Small intestine (tissue), 7 donors: Measurements from ENCODE around the gene MAGEB17. TPM values are rescaled to one million over a fixed set of nuclear protein-coding genes. Genes with fewer than 3 reads are reported as not detected.
"Not testable (repeated sequence)": the region's sequence is repeated elsewhere in the genome, so short reads cannot be mapped to it uniquely, and the experiment has no call there.

ENCODE experiments used
- DNase-seq, 2 donors: peaks; one replicate each; pipeline versions ENCODE4 v3.0.0 to v3.0.0-alpha.2; 2013
- FAIRE-seq: peaks from 2 replicates; lab custom pipeline; 2012; peaks lifted over from hg19 to GRCh38; lab: Jason Lieb, UNC
- H3K27ac ChIP-seq, 3 donors: one replicate each; pipeline ENCODE4 v1.5.1; 2013; ENCODE audit warnings: low read length in 2 of 3, mild to moderate bottlenecking in 2 of 3, control low read depth in 1 of 3, inconsistent platforms in 1 of 3, low read depth in 1 of 3, moderate library complexity in 1 of 3
- H3K27me3 ChIP-seq, 3 donors: one replicate each; pipeline ENCODE4 v1.6.1; 2013; ENCODE audit warnings: low read length in 3 of 3, inconsistent platforms in 1 of 3; ENCODE audit not compliant: control insufficient read depth in 3 of 3, insufficient read depth in 3 of 3
- H3K36me3 ChIP-seq, 3 donors: one replicate each; pipeline ENCODE4 v1.6.1; 2013; ENCODE audit warnings: low read length in 3 of 3, inconsistent platforms in 1 of 3, low read depth in 1 of 3, mild to moderate bottlenecking in 1 of 3, moderate library complexity in 1 of 3; ENCODE audit not compliant: control insufficient read depth in 3 of 3, insufficient read depth in 2 of 3
- H3K4me1 ChIP-seq, 3 donors: one replicate each; pipeline ENCODE4 v1.6.1; 2013; ENCODE audit warnings: low read length in 2 of 3, inconsistent platforms in 1 of 3, low read depth in 1 of 3, mild to moderate bottlenecking in 1 of 3, moderate library complexity in 1 of 3; ENCODE audit not compliant: control insufficient read depth in 3 of 3, insufficient read depth in 2 of 3
- H3K4me3 ChIP-seq, 3 donors: one replicate each; pipeline ENCODE4 v1.5.1; 2013; ENCODE audit warnings: low read length in 3 of 3, control low read depth in 1 of 3, inconsistent platforms in 1 of 3, low read depth in 1 of 3, mild to moderate bottlenecking in 1 of 3, moderate library complexity in 1 of 3
- H3K9me3 ChIP-seq, 2 donors: one replicate each; pipeline ENCODE4 v1.6.1; 2013; ENCODE audit warnings: low read depth in 1 of 2, low read length in 1 of 2; ENCODE audit not compliant: control insufficient read depth in 2 of 2, insufficient read depth in 1 of 2
- WGBS, 3 donors: extraction: QIAGEN DNeasy Blood & Tissue Kit; methylation state at CpG; one replicate each; pipeline ENCODE4 v1.1.7; 2013; 5-methylcytosine and 5-hydroxymethylcytosine counted together
- polyA plus RNA-seq, 4 donors: library from polyadenylated mRNA; stranded (reverse) in 3 of 4; unstranded in 1 of 4; fragments of 200-250 nt in 3 of 4; fragments of 120-200 nt in 1 of 4; gene quantifications; one replicate each; pipeline versions ENCODE4 v1.2.1 to v1.2.3, GENCODE V29; 2013
- donor health status: healthy with polysubstance abuse.
- donor health status: control.
- donor health status: control.
- donor health status: Bipolar disorder and iron deficiency.
- donor health status: healthy.

The MAGEB17 gene
- polyA plus RNA-seq, 4 donors = not detected

DNA sequence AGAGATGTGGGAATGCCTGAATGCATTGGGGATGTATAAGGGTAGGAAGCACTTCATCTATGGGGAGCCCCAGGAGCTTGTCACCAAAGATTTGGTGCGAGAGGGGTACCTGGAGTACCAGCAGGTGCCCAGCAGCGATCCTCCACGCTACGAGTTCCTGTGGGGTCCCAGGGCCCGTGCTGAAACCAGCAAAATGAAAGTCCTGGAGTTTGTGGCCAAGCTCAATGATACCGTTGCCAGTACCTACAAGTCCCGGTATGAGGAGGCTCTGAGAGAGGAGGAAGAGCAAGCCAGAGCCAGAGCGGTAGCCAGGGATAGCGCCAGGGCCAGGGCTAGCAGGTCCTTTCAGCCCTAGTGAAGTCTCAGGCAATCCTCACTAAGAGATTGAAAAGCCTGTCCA lies 3.8 kb downstream of the MAGEB17 start:
- Histone ChIP-seq H3K36me3 (no peaks in the 10 kb centered on the region), H3K27ac (no peak overlapping the region), H3K4me3 (no peak overlapping the region), H3K4me1 (no peaks in the 10 kb centered on the region), H3K9me3 (no peaks in the 10 kb centered on the region), H3K27me3 (no peaks in the 10 kb centered on the region)
- no peak for DNase-seq
- no peak for FAIRE-seq
- 90 to 99% (median 91%) methylated on average over 9 of the region's 9 CpGs for WGBS, 3 donors

DNA sequence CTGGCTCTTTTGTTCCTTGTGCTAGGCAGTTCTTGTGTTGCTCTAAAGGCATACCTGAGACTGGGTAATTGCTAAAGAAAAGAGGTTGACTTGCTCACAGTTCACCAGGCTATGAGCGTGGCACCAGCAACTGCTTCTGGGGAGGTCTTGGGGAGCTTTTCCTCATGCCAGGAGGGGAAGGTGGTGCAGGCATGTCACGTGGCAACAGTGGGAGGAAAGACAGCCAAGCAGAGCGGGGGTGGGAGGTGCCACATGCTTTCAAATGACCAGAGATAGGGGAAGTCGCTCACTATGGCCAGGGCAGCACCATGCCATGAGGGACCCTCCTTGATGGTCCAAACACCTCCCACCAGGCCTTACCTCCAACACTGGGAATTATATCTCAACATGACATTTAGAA lies 4.7 kb downstream of the MAGEB17 start:
- Histone ChIP-seq H3K9me3 (no peaks in the 10 kb centered on the region), H3K27me3 (no peaks in the 10 kb centered on the region), H3K4me1 (no peaks in the 10 kb centered on the region), H3K27ac (no peak overlapping the region), H3K36me3 (no peaks in the 10 kb centered on the region), H3K4me3 (no peak overlapping the region)
- FAIRE-seq = no peak
- no peak for DNase-seq
- WGBS, 3 donors = 82 to 92% (median 90%) methylated on average over 4 of the region's 4 CpGs

DNA sequence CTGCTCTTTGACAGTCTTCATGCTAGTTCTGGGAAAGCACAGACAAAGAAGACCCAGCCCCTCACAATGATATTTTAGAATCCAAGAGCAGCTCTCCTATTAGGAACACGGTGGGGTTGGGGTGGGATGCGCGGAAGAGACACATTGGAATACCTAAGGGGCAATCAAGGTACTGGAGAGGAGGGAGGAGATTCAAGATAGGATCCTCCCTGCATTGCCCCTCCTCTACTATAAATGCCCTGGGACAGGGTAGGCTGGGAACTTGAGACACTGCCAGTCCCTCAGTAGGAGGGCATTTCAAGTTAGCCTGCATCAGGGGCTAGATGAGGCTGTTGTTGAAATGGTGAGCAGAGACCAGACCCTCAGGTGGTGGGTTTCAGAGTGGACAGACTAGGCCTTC lies 5.1 kb downstream of the MAGEB17 start:
- H3K27ac ChIP-seq = no peak overlapping the region
- DNase-seq = no peak
- no peaks in the 10 kb centered on the region for H3K4me1 ChIP-seq
- H3K27me3 ChIP-seq = no peaks in the 10 kb centered on the region
- no peak for FAIRE-seq
- H3K36me3 ChIP-seq = no peaks in the 10 kb centered on the region
- no peaks in the 10 kb centered on the region for H3K9me3 ChIP-seq
- WGBS, 3 donors = 96 to 100% (median 100%) methylated on average over 3 of the region's 3 CpGs
- H3K4me3 ChIP-seq = no peak overlapping the region

DNA sequence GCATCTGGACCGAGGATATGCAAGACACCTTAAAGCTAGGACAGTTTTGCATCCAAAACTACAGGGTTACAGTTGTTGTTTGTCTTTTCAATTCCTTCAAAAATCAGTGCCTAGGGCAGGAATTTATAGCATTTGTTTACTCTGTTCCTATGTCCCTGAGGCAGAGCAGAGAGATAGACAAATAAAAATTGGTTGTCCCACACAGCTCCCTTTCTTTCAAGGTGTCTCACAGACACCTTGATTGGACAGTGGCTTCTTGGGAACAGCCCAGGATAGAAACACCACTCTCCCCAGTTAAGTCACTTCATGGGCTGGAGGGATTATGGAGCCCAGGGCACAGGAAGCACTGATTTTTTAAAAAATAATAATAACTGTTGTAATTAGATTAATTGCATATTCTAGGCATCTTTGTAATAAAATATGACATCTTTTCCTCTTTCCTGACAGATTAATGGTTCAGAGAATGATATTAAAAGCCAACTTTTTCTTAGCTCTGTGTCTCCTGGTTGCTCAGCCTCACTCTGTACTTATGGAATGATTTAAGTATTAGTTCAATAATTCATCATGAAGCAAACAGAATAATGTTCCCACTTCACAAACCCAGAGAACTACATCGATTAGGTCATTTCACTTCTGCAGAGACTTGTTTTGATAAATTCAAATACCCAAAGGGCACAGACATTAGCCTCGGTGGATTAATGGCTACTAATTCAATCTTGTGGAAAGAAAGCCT lies 8.2 kb downstream of the MAGEB17 start:
- DNase-seq (no peak), FAIRE-seq (no peak)
- Histone ChIP-seq H3K4me3 (no peak overlapping the region), H3K36me3 (no peaks in the 10 kb centered on the region), H3K4me1 (no peaks in the 10 kb centered on the region), H3K9me3 (no peaks in the 10 kb centered on the region), H3K27ac (no peak overlapping the region), H3K27me3 (no peaks in the 10 kb centered on the region)
- 48 to 72% (median 57%) methylated on average over 3 of the region's 3 CpGs for WGBS, 3 donors

DNA sequence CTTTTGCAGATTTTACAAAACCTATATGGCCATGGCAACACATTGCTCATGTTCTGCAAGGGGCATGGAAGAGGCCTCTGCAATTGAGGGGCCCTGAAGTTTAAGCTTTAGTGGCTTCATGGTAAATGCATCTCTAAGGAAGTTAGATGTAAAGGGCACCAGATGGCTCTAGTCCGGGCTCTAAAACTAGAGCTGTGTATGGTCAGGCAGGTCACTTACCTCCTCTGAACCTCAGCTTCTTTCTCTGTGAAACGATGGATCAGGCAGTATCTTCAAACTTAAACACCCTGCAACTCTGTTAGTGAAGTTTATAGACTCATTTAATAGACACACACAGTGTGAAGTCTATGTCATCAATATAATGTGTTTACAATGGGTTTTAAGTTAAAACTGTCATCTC lies 10.0 kb downstream of the MAGEB17 start:
- Histone ChIP-seq H3K9me3 (no peaks in the 10 kb centered on the region), H3K36me3 (no peaks in the 10 kb centered on the region), H3K27me3 (no peaks in the 10 kb centered on the region), H3K27ac (no peak overlapping the region), H3K4me3 (no peak overlapping the region), H3K4me1 (no peaks in the 10 kb centered on the region)
- no peak for DNase-seq
- no peak for FAIRE-seq
- 42 to 47% (median 43%) methylated on average over 2 of the region's 2 CpGs for WGBS, 3 donors

DNA sequence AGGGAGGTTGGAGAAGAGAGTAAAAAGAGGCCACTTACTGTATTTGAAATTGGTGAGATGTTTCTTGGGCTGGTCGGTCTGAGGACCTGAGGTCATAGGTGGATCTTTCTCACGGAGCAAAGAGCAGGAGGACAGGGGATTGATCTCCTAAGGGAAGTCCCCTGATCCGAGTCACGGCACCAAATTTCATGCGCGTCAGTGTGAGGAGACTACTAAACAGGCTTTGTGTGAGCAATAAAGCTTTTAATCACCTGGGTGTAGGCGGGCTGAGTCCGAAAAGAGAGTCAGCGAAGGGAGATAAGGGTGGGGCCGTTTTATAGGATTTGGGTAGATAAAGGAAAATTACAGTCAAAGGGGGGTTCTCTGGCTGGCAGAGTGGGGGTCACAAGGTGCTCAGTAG lies 16.6 kb downstream of the MAGEB17 start:
- H3K4me1 ChIP-seq, H3K27me3 ChIP-seq, DNase-seq, H3K36me3 ChIP-seq, FAIRE-seq, H3K27ac ChIP-seq, H3K9me3 ChIP-seq, H3K4me3 ChIP-seq: not testable (repeated sequence)
- WGBS, 3 donors = 24 to 56% (median 41%) methylated on average over 6 to 10 of the region's 10 CpGs

DNA sequence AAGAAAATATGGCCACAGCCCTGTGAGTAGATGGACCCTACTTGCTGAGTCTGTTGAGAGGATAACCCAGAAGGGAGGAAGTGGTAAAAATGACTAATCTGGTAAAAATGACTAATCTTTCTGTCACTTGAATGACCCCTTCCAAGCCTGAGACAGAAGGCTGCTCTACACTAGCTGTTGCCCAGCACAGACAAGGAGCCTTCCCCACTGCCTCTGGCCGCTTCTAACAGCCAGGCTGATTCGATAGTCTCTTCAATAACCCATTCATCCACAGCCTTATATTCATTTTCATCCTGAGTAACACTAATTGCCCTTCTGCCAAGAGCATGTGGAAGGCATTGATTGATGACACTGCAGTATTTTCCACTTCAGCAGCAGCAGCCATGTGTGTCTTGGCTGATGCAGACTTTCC lies 18.4 kb downstream of the MAGEB17 start:
- H3K9me3 ChIP-seq = peaks cover 0 to 1% of the 10 kb centered on the region in 2 donors
- H3K27ac ChIP-seq = no peak overlapping the region
- no peak overlapping the region for H3K4me3 ChIP-seq
- H3K27me3 ChIP-seq = no peaks in the 10 kb centered on the region
- no peaks in the 10 kb centered on the region for H3K4me1 ChIP-seq
- 56 to 75% (median 61%) methylated on average over 2 of the region's 2 CpGs for WGBS, 3 donors
- FAIRE-seq (no peak), DNase-seq (no peak)
- no peaks in the 10 kb centered on the region for H3K36me3 ChIP-seq

DNA sequence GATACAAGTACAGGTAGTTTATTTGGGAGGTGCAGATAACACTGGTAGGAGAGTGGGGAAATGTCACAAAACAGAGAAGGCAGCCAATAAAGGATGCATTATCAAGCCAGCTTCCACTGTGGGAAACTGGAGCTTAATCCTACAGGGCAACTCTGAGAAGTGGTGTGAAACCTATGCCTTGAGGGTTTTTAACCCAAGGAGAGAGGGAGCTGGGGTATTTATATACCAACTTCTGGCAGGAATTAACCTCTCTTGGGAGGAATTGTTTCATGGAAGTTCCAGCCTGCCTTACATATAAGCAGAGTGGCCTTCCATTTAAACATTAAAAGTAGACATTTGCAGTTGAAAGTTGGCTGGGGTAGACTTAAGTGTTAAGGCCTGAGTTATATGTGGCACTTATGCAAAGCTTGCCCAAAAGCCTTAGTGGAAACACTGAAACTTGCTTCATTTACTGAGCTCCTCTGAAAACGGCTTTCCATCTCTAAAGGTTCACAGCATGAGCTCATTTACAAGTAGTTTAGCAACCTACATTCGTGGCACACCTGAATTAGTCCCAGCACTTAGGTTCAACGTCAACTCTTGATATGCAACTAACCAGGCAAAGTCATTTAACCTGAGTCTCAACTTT lies 19.2 kb downstream of the MAGEB17 start:
- no peak for FAIRE-seq
- H3K4me1 ChIP-seq = no peaks in the 10 kb centered on the region

More for the DNA sequence above, 19.2 kb downstream of the MAGEB17 start:
- no peak overlapping the region for H3K4me3 ChIP-seq
- WGBS, 3 donors = 59 to 68% (median 61%) methylated on average over 3 of the region's 3 CpGs
- H3K27ac ChIP-seq = no peak overlapping the region
- H3K36me3 ChIP-seq = no peaks in the 10 kb centered on the region
- H3K9me3 ChIP-seq = peaks cover 0 to 1% of the 10 kb centered on the region in 2 donors
- no peak for DNase-seq
- H3K27me3 ChIP-seq = no peaks in the 10 kb centered on the region
